ENCODE results near the gene CNOT6. TPM values are rescaled to one million over a fixed set of nuclear protein-coding genes. Genes with fewer than 3 reads are reported as not detected.
"Not testable (repeated sequence)": the region's sequence is repeated elsewhere in the genome, so short reads cannot be mapped to it uniquely, and the experiment has no call there.

Gene CNOT6
- total RNA-seq, 1 donor from 2014 or later = 23.8 TPM

DNA sequence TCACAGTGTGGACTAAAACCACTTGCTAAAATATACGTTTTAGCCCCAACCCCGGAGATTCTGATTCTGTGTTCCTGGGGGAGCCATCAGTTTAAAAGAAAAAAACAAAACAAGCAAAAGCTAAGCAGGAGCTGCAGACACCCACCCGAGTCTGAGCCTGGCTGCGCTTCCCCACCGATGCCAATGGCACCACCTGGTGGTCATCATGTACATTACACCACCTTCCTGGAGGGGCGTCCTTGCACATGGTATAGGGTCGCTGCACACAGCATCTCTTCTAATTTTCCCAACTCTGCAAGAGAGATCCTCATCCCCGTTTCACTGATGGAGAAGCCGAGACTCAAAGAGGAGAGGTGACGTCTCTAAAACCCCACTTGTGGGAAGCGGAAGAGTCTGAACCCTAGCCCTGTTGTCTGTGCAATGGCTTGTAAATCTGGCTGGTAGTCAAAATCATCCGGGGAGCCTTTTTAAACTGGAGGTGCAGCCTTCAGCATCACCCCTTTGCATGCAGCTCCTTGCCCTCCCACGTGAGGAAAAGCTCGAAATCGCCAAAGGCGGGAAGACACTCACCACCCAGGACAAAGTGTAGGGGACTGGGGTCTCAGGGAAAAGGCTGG lies 23.1 kb upstream of the CNOT6 start:
- peak; percentile 38 for DNase-seq (ENCODE audit: low spot score)

DNA sequence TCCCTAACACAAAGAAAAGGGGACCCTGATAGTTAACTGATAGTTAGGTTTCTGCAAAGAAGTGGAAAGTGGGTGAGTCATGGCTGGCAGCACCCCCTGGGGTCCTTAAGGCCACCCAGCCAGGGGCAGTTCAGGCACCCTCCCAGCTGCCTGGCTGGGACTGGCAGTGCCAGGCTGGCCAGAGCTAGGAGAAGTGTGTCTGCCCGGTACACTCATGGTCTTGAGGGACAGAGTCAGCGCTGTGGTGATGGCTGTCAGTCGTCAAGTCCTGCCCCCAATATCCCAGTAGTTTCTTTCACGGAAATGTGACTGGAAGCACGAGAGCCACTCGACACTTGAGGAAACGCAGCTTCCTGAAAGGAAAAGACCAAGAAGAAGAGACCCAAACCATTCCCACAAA lies 22.3 kb upstream of the CNOT6 start:
- DNase-seq (ENCODE audit: low spot score) = no peak

DNA sequence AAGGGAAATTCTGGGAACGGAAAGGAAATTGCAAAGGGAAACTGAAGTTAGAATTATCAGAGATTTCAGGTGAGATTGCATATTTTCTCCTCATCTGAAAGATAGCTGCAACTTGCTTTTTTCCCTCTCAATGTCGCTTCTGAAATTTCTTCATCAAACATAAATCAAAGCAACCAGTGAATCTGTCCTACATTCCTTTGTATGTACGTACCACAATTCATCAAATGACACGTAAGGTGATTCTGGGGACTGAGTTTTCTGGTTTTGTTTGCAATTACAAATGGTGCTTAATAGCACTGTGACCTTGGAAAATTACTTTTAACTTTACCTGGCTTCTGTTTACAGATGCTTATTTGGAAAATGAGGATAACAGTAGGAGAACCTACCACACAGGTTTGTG lies 21.9 kb upstream of the CNOT6 start:
- no peak for DNase-seq (ENCODE audit: low spot score)

DNA sequence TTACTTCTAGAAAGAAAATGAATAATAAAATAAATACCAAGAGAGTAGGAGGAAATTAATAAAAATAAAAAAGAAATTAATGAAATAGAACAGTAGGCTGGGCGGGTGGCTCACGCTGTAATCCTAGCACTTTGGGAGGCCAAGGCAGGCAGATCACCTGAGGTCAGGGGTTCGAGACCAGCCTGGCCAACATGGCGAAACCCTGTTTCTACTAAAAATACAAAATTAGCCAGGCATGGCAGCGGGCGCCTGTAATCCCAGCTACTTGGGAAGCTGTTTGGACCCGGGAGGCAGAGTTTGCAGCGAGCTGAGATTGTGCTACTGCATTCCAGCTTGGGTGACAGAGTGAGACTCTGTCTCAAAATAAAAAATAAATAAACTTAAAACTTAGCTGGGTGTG lies 20.8 kb upstream of the CNOT6 start:
- not testable (repeated sequence) for DNase-seq (ENCODE audit: low spot score)

DNA sequence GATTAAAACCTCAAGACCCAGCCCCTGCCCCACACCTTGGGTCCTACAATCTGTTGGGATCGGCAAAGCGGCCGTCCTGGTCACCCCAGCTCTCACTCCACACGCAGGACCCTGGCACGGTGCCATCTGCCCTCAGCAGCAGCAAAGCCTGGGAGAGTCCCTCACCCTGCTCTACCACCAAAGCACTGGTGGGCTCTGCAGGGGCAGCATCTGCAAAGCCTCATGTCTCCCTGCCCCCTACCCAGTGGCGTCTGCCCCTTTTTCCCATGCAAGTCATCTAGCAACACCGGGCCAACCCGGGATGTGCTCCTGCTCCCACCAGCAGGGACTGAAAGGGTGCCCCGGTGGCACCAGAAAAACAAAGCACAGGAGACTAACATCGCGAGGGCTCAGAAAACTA lies 19.6 kb upstream of the CNOT6 start:
- DNase-seq (ENCODE audit: low spot score) = no peak

DNA sequence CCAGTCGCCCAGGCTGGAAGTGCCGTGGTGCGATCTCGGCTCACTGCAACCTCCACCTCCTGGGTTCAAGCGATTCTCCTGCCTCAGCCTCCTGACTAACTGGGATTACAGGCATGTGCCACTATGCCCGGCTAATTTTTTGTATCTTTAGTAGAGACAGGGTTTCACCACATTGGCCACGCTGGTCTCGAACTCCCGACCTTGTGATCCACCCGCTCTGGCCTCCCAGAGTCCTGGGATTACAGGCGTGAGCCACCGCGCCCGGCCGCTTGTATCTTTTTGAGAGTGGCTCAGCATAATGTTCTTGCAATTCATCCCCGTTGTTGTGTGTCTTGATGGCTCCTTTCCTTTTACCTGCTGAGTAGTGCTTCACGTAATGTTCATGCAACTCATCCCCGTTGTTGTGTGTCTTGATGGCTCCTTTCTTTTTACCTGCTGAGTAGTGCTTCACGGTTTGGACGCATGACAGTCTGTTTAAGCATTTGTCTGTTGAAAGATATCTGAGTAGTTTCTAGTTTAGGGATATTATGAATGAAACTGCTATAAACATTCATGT lies 18.1 kb upstream of the CNOT6 start:
- DNase-seq (ENCODE audit: low spot score) = not testable (repeated sequence)

DNA sequence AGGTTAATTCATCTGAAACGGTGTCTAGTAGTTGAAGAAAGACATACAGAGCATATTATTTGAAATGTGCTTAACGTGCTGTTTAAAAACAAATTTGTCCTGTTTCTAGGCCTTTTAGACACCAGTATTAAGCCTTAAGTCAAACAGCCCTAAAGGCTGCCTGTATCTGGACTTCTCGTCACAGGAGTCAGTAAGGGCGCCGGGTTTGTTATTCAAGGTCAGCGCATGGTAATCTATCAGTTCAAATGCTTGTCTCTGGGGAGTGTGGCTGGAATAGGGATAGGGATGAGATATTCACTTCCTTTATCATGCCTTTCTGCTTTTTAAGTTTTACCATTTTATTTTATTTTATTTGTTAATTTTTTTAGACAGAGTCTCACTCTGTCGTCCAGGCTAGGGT lies 9.4 kb upstream of the CNOT6 start:
- DNase-seq (ENCODE audit: low spot score) = no peak

DNA sequence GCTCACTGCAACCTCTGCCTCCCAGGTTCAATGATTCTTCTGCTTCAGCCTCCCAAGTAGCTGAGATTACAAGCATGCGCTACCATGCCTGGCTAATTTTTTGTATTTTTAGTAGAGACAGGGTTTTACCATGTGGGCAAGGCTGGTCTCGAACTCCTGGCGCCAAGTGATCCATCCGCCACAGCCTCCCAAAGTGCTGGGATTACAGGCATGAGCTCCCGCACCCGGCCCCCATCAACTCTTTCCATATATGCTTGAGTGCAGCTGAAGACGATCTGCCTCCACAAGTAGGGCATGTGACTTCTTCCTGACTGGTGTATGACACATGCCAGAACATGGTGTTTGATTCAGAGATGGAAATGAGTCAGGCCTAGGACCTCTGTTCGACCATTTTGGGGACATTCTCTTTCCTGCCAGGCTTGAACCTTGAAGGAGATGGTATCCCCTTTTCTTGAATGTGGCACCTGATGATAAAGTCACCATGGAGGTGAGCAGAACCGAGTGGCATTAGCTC lies 7.5 kb upstream of the CNOT6 start:
- no peak for DNase-seq (ENCODE audit: low spot score)

DNA sequence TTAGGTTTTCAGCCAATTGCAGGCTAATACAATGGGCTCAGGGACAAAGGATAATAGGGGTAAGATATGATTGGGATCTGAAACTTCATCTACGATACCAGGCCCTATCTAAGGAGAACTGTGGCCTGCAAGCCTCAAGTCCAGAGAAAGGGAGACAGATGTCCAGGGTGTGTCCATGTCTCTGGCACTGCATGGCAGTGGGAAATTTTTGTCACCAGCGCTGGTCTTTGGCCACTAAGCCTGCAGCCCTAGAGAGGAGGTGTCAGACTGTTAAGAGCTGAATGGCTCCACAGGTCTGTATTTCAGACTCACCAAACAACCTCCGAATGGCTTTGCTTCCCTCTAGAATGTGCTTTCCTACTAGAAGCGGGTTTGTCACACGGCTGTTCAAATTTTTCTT lies 6.6 kb upstream of the CNOT6 start:
- DNase-seq (ENCODE audit: low spot score) = no peak

DNA sequence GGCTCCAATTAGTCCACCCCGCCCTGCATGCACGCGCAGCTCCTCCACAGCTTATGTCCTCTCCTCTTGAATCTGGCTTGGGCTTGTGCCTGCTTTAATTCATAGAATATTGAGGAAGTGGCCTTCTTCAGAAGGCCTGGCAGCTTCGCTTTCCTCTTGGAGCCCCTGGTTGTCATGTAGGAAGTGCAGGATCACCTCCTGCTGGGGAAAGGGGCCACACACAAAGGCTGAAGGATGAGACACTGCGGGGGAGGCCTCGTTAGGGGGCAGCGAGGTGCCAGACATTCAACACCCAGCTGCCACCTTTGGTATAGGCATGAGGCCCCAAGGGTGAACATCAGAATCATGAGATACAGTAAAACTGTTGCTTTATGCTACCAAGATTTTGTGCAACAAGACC lies 2.7 kb upstream of the CNOT6 start:
- no peak for DNase-seq (ENCODE audit: low spot score)

DNA sequence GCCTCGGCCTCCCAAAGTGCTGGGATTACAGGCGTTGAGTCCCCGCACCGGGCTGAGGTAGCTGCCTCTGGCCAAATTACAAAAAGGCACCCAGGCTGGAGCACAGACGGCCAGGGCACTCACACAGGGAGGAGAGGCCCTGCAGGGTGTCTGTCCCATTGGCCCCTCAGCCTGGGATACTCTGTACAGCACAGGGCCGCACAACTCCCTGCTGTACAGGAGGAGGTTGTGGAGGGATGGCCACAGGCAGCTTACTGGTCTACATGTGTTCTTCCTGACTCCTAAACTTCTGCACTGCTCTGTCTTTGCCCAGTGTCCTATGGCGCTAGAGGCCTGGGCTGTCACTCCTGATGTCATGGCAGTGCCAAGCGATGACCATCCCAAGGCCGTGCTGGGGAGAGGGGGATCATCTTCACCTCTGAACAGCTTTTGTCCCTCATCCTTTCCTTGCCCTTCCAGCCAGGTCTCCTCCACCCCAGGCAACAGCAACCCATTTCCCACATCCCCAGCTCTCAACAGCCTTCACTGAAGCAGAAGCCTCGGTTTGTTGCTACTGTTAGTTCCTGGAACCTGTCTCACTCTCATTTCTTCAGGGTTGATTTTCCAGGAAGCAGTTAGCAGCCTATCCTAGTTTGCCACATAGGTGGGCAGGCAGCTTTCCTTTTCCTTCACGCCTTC lies 1.8 kb upstream of the CNOT6 start:
- DNase-seq (ENCODE audit: low spot score) = no peak

DNA sequence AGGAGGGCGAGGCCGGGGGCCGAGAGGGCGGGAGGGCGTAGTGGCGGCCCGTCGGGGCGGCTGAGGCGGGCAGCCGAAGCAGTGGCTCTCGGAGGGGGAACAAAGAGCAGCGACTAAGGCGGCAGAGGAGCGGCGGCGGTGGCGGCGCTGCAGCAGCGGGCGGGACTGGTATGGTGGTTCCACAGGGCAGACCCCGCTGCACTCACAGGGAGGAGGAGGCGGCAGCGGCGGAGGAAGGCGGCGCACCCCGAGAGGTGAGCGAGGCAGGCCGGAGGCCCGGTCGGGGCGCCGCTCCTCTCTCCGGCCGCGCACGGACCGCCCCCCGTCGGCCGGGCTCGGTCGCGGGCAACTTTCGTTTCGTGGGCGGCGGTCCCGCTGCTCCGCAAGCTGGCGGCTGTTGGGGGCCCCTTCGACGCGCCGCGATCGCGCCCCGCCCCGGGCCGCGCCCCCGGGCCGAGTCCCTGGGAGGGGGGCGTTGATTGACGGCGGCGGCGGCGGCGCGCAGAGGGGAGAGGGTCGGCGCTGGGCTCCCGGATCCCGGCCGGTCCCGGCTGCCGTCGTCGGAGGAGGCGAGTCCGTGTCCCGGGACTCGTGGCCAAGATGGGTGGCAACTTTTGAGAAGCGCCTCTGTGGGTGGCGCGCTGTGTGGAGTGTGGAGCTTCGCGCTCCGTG lies 467 bp downstream of the CNOT6 start:
- peak; percentile 14 for DNase-seq (ENCODE audit: low spot score)

DNA sequence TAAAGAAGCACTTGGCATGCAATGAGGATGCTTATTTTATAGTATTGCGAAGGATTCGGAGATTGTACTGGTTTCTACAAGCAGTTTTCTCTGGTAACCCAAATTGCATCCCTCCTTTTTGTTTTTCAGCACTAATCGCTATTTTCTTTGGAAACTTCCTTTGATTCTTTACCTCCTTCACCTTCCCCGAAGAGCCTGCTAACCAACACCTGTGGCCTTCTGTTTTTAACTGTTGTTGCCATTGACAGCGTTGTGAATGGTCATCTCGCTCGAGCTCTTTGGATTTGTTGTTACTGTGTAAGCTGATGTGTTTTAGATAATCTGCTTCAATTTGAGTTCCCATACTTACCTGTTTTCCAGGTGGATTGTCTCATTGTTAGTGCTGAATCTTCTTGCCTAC lies 1.1 kb downstream of the CNOT6 start:
- no peak for DNase-seq (ENCODE audit: low spot score)

DNA sequence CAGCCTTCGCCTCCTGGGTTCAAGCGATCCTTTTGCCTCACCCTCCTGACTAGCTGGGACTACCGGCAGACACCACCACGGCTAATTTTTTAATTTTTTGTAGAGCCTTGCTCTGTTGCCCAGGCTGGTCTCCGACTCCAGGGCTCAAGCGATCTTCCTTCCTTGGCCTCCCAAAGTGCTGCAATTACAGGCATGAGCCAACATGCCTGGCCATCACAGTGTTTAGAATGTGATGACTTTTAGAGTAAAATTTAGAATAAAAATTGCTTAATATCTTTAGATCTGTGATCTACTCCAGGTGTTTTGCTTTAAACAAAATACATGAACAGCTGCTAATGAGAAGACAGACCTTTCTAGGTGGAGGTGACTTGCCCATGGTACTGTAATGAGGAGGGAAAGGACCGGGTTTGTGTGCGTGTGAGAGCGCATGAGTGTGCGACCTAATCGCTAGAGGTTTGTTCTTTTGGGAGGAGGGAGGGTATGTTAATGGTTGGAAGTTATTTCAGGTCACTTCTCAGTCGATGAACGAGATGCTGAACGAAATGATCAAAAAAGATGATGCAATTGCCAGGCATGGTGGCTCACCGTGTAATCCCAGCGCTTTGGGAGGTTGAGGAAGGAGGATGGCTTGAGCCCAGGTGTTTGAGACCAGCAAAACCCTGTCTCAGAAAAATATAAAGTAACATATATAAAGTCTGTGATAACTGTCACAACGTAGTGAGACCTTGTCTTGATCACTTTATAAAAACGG lies 2.0 kb downstream of the CNOT6 start:
- DNase-seq (ENCODE audit: low spot score) = no peak

DNA sequence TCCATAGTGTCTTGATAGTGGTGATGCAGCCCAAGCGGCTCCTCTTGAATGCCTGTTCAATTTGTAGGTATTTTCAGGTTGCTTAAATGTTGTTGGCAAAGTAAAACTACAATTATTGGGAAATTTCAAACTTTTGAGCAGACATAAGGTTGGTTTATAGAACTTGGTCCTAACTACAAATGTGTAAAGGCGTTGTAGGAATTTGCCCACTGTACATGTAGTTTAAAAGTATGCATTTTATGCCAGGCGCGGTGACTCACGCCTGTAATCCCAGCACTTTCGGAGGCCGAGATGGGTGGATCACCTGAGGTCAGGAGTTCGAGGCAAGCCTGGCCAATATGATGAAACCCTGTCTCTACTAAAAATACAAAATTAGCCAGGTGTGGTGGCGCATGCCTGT lies 2.6 kb downstream of the CNOT6 start:
- DNase-seq (ENCODE audit: low spot score) = not testable (repeated sequence)

DNA sequence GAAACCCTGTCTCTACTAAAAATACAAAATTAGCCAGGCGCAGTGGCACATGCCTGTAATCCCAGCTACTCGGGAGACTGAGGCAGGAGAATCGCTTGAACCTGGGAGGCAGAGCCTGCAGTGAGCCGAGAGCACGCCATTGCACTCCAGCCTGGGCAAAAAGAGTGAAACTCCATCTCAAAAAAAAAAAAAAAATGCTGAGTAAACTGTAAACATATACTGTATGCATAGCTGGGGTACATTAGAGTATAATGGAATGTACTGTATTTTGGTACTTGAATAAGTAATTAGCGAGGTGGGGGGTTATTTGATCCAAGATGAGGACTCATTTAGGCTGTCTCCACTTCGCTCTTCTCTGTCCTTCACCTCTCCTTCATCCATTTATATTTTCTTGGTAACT lies 3.7 kb downstream of the CNOT6 start:
- not testable (repeated sequence) for DNase-seq (ENCODE audit: low spot score)

DNA sequence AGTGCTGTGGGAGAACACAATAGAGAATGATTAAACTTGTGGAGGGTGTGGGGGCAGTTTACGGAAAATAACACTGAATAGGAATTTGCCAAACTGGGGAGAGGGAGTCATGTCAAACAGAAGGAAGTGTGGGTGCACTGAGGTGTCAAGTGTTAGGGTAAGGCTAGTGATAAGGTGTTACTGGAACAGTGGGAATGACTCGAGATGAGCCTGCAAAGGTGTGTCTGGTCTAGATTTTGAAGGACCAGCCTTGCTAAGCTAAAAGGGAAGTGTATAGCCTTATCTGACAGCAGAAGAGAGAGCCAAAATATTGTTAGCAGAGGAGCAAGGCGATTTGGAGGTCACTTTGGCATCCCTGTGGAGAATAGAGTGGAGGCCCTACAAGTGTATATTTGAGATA lies 4.2 kb downstream of the CNOT6 start:
- no peak for DNase-seq (ENCODE audit: low spot score)

DNA sequence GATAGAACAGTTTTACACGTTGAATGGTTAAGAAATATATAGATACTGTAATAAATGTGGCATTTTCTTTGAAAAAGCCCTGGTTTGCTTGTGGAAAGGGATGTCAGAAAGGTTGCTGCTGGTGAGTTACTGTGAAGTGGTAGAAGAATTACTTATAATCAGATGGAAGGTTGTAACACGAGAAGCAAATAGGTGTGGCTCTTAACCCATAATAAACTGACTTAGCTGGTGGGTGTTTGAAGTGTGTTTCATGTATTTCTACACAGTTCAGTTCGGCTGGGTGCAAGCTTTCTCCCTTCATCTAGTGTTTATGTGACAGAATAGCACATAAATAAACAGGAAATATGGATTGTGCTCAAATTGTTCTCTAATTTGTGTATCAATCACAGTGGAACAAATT lies 5.5 kb downstream of the CNOT6 start:
- DNase-seq (ENCODE audit: low spot score) = no peak

DNA sequence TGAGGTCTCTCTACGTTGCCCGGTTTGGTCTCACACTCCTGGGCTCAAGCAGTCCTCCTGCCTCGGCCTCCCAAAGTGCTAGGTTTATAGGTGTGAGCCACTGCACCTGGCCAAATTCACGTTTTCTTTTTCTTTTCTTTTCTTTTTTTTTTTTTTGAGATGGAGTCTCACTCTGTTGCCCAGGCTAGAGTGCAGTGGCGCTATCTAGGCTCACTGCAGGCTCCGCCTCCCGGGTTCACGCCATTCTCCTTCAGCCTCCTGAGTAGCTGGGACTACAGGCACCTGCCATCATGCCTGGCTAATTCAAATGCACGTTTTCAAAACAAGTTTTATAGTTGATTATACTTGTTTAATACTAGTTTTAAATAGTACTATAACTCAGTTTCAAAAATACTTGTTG lies 6.1 kb downstream of the CNOT6 start:
- DNase-seq (ENCODE audit: low spot score) = not testable (repeated sequence)

DNA sequence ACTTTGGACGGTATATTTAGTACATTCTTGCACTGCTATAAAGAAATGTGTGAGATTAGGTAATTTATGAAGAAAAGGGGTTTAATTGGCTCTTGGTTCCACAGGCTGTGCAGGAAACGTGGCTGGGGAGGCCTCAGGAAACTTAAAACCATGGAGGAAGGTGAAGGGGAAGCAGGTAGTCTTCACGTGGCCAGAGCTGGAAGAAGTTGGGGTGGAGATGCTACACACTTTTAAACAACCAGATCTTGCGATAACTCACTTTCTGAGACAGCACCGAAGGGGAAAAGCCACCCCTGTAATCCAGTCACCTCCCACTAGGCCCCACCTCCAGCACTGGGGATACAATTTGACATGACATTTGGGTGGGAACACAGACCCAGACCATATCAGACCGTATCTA lies 13.5 kb downstream of the CNOT6 start:
- no peak for DNase-seq (ENCODE audit: low spot score)

DNA sequence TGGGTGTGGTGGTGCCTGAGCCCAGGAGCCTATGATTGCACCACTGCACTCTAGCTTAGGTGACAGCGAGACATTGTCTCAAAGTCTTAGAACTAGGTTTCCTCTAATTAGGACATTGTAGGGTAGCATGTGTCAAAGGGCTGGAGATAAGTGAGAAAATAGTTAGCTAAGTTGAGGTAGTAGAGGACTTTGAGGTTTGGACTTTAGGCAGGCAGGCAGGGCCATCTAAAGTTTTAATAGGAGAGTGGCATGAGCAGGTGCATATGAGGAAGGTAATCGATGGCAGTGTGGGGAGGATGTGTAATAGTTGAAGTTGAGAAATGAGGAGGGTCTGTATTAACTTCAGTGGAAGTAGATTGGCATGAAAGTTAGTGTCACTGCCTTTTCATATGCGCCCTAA lies 21.1 kb downstream of the CNOT6 start:
- DNase-seq (ENCODE audit: low spot score) = no peak

DNA sequence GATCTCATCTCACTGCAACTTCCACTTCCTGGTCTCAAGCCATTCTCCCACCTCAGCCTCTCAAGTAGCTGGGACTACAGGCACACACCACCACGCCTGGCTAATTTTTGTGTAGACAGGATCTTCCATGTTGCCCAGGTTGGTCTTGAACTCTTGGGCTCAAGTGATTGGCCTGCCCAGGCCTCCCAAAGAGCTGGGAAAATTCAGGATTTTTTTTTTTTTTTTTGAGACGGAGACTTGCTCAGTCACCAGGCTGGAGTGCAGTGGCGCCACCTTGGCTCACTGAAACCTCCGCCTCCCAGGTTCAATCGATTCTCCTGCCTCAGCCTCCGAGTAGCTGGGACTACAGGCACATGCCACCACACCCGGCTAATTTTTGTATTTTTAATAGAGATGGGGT lies 21.8 kb downstream of the CNOT6 start:
- not testable (repeated sequence) for DNase-seq (ENCODE audit: low spot score)
